ENCODE data around the gene SLC22A23.

- no peak for TF ChIP-seq CTCF (IDR thresholded peaks at IDR 0.05)
- TF ChIP-seq POLR2AphosphoS5 (IDR thresholded peaks at IDR 0.05): no peak
Observed at GRCh38 chr6:3355011-3355357, 101.9 kb downstream of the SLC22A23 start.

Data from esophagus muscularis mucosa (tissue), 3 donors.